Measurements from ENCODE around the gene FAM47A.

FAM47A gene

GRCh38 chrX:34132028-34132427, at the start of gene FAM47A:
TSS of gene FAM47A (minus strand) at chrX:34132314. CDS start at chrX:34132278, 36 bp downstream.
- no peak for DNase-seq (ENCODE audit: low read depth)

- DNase-seq (ENCODE audit: low read depth) = no peak
Measured at GRCh38 chrX:34147345-34147744, 15.2 kb upstream of the FAM47A start.

GRCh38 chrX:34146906-34147305, 14.8 kb upstream of the FAM47A start:
- DNase-seq (ENCODE audit: low read depth) = no peak

DNA sequence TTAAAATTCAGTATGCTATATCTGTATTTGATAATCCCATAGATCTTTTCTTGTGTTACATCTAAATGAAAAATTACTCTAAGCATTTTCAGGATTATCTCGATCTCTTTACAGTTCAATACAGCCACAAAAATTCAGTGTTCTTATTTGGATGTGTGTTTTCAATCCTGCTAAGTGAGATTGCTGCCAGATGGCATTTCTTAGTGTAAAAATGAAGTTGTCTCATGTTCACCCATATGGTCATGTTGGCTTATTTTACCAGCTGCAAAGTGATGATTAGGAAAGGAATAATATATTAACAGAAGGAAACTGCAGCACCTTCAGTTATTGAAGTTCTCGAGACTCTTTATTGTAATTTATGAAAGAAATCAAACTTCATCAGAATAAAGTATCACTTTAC, 12.1 kb upstream of the FAM47A start:
- DNase-seq (ENCODE audit: low read depth) = no peak

DNA sequence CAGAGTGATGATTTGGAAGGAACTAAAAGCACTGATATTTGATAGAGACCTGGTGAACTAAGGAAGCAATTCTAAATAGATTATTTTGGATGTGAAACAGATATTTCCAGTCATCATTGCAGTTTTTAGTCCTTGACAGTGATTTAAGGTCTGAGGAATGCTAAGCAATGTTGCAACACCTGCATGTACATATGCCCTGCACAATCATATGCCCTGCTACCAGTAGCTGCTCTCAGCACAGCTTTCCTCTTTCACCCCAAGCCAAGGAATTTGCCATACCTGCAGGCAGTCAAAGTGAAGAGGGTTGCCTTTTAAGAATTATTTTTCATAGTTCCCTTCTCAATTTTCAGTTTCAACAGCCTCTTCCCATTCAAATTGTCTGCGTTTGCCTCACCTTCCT, 8.7 kb upstream of the FAM47A start:
- DNase-seq (ENCODE audit: low read depth) = no peak

- DNase-seq (ENCODE audit: low read depth) = no peak
Measured at GRCh38 chrX:34130980-34131744, 952 bp downstream of the FAM47A start.

DNA sequence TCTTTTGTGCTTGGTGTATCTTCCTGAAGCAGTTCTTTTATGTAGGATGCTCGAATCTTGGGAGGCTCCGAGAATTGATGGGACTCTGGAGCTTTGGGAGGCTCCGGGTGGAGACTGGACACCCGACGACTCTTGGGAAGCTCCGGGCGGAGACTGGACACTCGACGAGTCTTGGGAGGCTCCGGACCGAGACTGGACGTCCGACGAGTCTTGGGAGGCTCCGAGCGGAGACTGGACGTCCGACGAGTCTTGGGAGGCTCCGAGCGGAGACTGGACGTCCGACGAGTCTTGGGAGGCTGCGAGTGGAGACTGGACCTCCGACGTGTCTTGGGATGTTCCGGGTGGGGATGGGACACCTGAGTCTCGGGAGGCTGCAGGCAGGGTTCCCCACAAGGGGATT, 1.6 kb downstream of the FAM47A start:
- no peak for DNase-seq (ENCODE audit: low read depth)

DNA sequence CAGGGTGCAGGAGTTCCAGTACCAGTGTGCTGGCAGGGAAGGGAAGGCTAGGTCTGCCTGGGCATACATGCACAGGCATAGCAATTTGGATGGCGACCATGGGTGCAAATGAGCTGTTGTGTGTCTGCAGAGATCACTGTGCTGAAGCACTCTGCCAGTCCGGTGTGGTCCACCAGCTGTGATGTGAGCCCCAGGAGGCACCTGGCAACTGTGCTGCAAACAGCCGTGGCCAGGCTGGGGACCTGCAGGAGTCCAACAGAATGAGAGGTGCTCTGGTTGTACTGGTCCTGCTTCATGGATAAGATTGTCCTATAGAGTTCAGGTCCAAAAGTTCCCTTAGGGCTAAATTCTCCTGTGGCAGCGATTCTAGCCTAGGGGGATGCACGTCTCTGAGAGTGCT, 6.1 kb downstream of the FAM47A start:
- no peak for DNase-seq (ENCODE audit: low read depth)

GRCh38 chrX:34119122-34119521, 13.0 kb downstream of the FAM47A start:
- DNase-seq (ENCODE audit: low read depth) = no peak

- DNase-seq (ENCODE audit: low read depth) = no peak
Measured at GRCh38 chrX:34112459-34112858, 19.7 kb downstream of the FAM47A start.

All from stimulated activated CD8-positive, alpha-beta memory T cell treated with anti-CD3 and anti-CD28 coated beads, Interleukin-7, amount 100 ng/mL, for 24 hours (primary cell).